EH (cell line): ENCODE measurements around the gene LENG8.

ENCODE experiments used
- DNase-seq: peaks from one replicate; pipeline ENCODE4 v3.0.0-alpha.2; 2015; ENCODE audit warnings: low read depth

Gene LENG8

GRCh38 chr19:54448774-54449700, at the start of gene LENG8:
Gene LENG8, plus strand, starts transcription at chr19:54449199. Its CDS starts 2,146 bp downstream, at chr19:54451345.
- DNase-seq, result peak; percentile 97

- DNase-seq, result no peak
Observed at GRCh38 chr19:54400913-54401312, 48.1 kb upstream of the LENG8 start.

GRCh38 chr19:54403054-54403453, 45.9 kb upstream of the LENG8 start:
- no peak for DNase-seq

- DNase-seq, result no peak
Observed at GRCh38 chr19:54405628-54406027, 43.4 kb upstream of the LENG8 start.

GRCh38 chr19:54407780-54408179, 41.2 kb upstream of the LENG8 start:
- DNase-seq, result no peak

- no peak for DNase-seq
Observed at GRCh38 chr19:54408456-54409026, 40.5 kb upstream of the LENG8 start.

- no peak for DNase-seq
Observed at GRCh38 chr19:54411033-54411432, 38.0 kb upstream of the LENG8 start.

- DNase-seq, result no peak
Observed at GRCh38 chr19:54412877-54413276, 36.1 kb upstream of the LENG8 start.

GRCh38 chr19:54414156-54414555, 34.8 kb upstream of the LENG8 start:
- no peak for DNase-seq

GRCh38 chr19:54415208-54415900, 33.6 kb upstream of the LENG8 start, which contains the start of gene TTYH1:
Gene TTYH1, plus strand, starts transcription at chr19:54415464. Its CDS starts 89 bp downstream, at chr19:54415553.
- no peak for DNase-seq

GRCh38 chr19:54415901-54416673, 32.9 kb upstream of the LENG8 start:
- DNase-seq, result no peak

- DNase-seq, result no peak
Observed at GRCh38 chr19:54416695-54417491, 32.1 kb upstream of the LENG8 start.

- peak; percentile 71 for DNase-seq
Observed at GRCh38 chr19:54418030-54418929, 30.7 kb upstream of the LENG8 start.

- no peak for DNase-seq
Observed at GRCh38 chr19:54418930-54419800, 29.8 kb upstream of the LENG8 start.

- no peak for DNase-seq
Observed at GRCh38 chr19:54420068-54420382, 29.0 kb upstream of the LENG8 start.

- peak; percentile 27 for DNase-seq
Observed at GRCh38 chr19:54420383-54421168, 28.4 kb upstream of the LENG8 start.

- no peak for DNase-seq
Observed at GRCh38 chr19:54421169-54421516, 27.9 kb upstream of the LENG8 start.

- no peak for DNase-seq
Observed at GRCh38 chr19:54421521-54421920, 27.5 kb upstream of the LENG8 start.
